ENCODE data around the gene PLPPR3. TPM values are rescaled to one million over a fixed set of nuclear protein-coding genes. Genes with fewer than 3 reads are reported as not detected.

PLPPR3 gene
- total and polyA plus RNA-seq, 9 of the 15 experiments (the other 6 are each of a cell fraction or from before 2014, with no cell fraction given) = 0.01 to 48.2 (median 8.6) TPM

GRCh38 chr19:861756-862580 is 40.2 kb upstream of the PLPPR3 start (continued):
- 0 out of 2 replicates have a peak, but pooled peaks have one; percentile 69 for TF ChIP-seq KAT7 (CRISPR knock-in tag; IDR thresholded peaks at IDR 0.05; ENCODE audit: borderline replicate concordance)
- TF ChIP-seq SAP30 (IDR thresholded peaks at IDR 0.05; ENCODE audit: borderline replicate concordance, insufficient read depth, low read depth, low read length, poor library complexity, severe bottlenecking) = peak; percentile 66
- no peak for TF ChIP-seq KDM4B (IDR thresholded peaks at IDR 0.05; ENCODE audit: borderline replicate concordance in 2 of 2, low read depth in 1 of 2)
- TF ChIP-seq HMGN3 (IDR thresholded peaks at IDR 0.05; ENCODE audit: borderline replicate concordance, extremely low read depth, insufficient read length, low read depth, low read length) = peak; percentile 76
- peak; percentile 66; the same call in 1 of the 2 replicates for TF ChIP-seq ZKSCAN3 (CRISPR knock-in tag; IDR thresholded peaks at IDR 0.05)
- peak; percentile 64 for TF ChIP-seq TBP (optimal IDR thresholded peaks at IDR 0.05; ENCODE audit: low read depth, low read length)
- TF ChIP-seq SNAPC5 (CRISPR knock-in tag; IDR thresholded peaks at IDR 0.05) = no peak
- no peak for TF ChIP-seq ID3 (CRISPR knock-in tag; IDR thresholded peaks at IDR 0.05)
- TF ChIP-seq ID3 (tag; IDR thresholded peaks at IDR 0.05) = 0 out of 2 replicates have a peak, but pooled peaks have one; percentile 29
- TF ChIP-seq AFF4 (CRISPR knock-in tag; IDR thresholded peaks at IDR 0.05) = peak; percentile 78; the same call in 1 of the 2 replicates
- peak; percentile 72 for TF ChIP-seq CREM (IDR thresholded peaks at IDR 0.05; ENCODE audit: low read depth)
- TF ChIP-seq HDAC1 (IDR thresholded peaks at IDR 0.05) = peak in 1 of 2 experiments; percentile 91; a peak in 2 of 4 replicates
- peak; percentile 88 for TF ChIP-seq FIP1L1 (IDR thresholded peaks at IDR 0.05; ENCODE audit: low read depth, low read length, poor library complexity, severe bottlenecking)
- peak; percentile 64 for TF ChIP-seq ZFX (CRISPR knock-in tag; IDR thresholded peaks at IDR 0.05)
- no peak for TF ChIP-seq ZNF79 (CRISPR knock-in tag; IDR thresholded peaks at IDR 0.05; ENCODE audit: low read depth)
- peak in 1 of 2 experiments; percentile 58; a peak in 2 of 4 replicates for TF ChIP-seq KDM1A (IDR thresholded peaks at IDR 0.05)
- TF ChIP-seq RBM22 (IDR thresholded peaks at IDR 0.05; ENCODE audit: low read depth, low read length, poor library complexity, severe bottlenecking) = peak; percentile 74
- peak; percentile 52; the same call in 1 of the 2 replicates for TF ChIP-seq TOE1 (IDR thresholded peaks at IDR 0.05; ENCODE audit: borderline replicate concordance)
- TF ChIP-seq TOE1 (CRISPR knock-in tag; IDR thresholded peaks at IDR 0.05; ENCODE audit: borderline replicate concordance, low read depth) = no peak

All from K562 (cell line).